Midbrain (tissue), 1 donor: ENCODE data around the gene RGS19.

ENCODE experiments used
- DNase-seq: peaks from one replicate; lab custom pipeline; 2025; lab: John Stamatoyannopoulos, UW

RGS19 gene

DNA sequence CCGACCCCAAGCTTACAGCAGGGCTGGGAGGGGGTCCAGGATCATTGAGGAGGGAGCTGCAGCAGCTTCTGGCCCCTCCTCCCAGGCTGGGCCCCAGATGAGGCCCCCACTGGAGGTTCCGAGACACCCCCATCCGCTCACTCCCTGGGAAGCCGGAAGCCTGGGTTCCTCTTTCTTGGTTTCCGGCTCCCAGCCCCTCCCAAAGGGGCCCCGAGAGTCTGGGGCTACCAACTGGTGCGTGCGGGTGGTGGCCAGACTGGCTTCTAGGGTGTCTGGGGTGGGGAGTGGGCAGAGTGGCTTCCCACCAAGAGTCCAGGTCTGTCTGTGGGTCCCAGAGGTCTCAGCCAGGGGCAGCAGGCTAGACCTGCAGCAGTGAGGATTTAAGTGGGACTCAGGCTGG is 2.2 kb downstream of the RGS19 start:
- DNase-seq, result no peak

DNA sequence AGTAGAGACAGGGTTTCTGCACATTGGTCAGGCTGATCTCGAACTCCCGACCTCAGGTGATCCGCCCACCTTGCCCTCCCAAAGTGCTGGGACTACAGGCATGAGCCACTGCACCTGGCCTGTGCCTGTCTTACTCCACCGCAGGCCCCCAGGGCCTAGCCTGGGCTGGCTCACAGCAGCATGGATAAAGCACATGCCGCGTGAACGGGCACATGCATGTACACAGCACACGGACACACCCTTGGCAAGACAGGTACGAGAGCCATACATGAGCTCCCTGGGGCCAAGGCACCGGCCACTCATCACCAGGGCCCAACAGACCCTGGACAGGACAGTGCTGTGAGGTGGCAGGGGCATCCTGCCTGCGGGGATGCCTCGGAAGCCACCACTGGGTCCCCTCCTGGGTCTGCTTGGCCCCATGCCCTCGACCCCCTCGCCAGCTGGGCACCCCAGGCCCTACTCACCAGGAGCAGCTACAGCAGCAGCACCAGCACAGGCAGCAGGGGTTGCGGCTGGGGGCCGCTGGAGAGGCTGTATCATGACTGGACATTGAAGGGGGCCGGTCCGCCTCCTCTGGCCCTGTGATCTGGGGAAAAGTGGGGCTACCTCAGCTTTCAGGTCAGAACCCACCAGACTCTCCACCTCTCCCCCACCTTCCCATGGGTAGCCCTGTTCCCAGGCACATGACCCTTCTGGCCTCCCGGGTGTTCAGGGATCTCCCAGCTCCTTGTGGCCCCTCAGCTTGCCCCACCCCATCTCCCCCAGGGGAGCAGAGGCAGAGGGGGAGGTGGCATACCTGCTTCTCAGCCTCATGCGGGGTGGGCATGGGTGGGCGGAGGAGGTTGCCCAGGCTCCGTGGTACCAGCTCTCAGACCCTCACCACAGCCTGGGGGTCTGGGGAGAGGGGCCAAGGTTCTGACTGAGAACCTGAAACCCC is 3.0 kb downstream of the RGS19 start:
- DNase-seq, result no peak

DNA sequence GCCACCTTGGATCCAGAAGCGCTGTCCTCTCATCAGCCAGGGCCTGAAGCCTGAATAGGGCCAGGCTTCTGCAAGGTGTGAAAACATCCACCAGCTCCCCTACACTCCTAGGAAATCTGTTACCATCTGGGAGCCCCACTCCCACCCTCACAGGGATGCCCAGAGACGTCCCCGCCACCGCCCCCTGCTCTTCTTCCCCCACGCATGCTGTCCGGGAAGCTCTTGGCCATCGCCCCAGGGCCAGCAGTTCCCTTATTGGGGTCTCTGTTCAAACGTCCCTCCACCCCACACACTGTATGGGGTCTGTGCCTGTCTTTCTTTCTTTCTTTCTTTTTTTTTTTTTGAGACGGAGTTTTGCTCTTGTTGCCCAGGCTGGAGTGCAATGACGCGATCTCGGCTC is 3.8 kb downstream of the RGS19 start:
- no peak for DNase-seq

DNA sequence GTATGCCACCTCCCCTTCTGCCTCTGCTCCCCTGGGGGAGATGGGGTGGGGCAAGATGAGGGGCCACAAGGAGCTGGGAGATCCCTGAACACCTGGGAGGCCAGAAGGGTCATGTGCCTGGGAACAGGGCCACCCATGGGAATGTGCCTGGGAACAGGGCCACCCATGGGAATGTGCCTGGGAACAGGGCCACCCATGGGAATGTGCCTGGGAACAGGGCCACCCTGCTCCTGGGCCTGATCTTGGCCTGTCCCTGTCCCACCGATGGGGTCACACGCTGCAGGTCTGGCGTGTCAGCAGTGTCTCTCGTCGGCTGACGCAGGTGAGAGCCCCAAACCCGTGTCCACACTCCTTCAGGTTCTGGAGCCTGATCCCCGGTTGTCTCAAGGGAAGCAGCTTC is 4.4 kb downstream of the RGS19 start:
- DNase-seq, result no peak

DNA sequence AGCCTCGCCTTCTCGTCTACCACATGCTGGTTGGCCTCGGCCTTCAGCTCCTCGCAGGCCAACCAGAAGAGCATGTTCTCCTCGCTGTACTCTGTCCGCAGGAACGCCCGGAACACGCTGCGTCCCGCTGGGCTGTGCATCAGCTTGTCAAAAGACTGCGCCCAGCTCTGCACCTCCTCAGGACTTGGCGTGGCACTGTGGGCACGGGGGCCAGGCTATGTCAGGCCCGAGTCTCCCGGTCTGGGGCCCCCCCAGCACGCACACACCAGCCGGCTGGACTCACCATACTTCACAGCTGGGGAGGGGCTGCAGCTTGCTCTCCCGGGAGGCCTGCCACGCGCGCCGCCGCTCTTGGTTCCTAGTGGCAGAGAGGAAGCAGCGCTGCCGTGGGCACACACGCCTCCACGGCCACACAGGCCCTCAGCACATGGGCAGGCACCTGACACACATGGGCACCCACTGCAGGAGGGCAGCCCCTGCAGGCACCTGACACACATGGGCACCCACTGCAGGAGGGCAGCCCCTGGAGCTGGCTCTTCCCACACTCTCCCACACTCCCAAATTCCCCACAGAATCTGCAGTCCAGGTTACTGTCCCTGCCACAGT is 5.0 kb downstream of the RGS19 start:
- no peak for DNase-seq

- DNase-seq, result no peak
Measured at GRCh38 chr20:64073476-64074183, 5.7 kb downstream of the RGS19 start.

GRCh38 chr20:64072498-64073063 is 6.7 kb downstream of the RGS19 start:
- no peak for DNase-seq

- DNase-seq, result no peak
Measured at GRCh38 chr20:64071341-64072332, 7.7 kb downstream of the RGS19 start.

- DNase-seq, result no peak
Measured at GRCh38 chr20:64070244-64070993, 8.9 kb downstream of the RGS19 start.

GRCh38 chr20:64069614-64070243 is 9.6 kb downstream of the RGS19 start:
- DNase-seq, result no peak

DNA sequence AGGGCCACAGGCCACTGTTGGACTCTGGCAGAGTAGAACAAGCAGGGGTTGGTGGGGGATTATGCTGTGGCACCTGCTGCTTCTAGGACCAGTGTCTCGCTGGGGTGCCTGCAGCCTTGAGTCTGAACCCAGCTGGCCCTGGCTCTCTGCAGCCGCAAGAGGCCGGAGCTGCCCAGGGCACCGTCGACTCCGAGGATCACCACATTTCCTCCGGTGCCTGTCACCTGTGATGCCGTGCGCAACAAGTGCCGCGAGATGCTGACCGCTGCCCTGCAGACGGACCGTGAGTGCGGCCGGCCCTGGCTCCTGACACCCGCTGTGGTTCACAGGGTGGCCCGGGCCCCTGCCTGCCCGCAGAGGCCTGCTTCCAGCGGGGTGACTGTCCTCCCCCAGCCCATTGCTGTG is 10.1 kb downstream of the RGS19 start:
- DNase-seq, result no peak

DNA sequence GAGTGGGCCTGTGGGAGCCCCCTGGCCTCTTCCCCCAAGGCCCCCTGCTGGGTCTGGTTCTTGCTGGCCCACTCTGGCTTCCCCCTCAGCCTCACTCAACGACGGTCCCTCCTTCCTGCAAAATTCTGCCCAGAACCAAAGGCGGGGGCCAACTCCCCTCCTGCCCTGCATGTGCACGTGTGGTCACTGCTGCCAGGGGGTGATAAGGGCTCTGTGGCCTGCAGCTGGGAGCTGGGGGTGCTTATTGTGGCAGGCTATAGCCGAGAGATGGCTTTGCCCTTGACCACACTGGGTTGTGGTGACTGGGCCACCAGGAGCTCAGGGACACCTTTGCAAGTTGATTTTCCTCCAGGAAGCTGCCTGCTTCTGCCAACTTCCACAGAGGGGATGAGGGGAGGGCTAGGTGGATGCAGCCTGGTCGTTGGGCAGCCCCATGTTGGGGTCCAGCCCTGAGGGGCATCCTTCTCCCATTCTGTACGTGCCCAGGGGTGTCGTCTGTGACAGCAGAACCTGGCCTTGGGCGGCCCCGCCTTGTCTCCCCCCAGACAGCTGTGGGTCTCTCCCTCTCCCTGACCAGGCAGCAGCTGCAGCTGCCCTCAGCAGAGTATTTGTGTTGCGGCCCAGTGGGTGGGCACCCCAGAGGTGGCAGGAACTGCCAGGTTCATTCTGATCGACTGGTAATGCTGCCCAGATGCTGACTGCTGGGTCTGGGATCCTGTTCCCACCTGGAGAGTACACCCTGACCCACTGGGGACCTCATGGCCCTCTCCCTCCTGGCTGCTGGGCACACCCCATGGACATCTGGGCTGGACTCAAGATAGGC is 10.7 kb downstream of the RGS19 start:
- no peak for DNase-seq

DNA sequence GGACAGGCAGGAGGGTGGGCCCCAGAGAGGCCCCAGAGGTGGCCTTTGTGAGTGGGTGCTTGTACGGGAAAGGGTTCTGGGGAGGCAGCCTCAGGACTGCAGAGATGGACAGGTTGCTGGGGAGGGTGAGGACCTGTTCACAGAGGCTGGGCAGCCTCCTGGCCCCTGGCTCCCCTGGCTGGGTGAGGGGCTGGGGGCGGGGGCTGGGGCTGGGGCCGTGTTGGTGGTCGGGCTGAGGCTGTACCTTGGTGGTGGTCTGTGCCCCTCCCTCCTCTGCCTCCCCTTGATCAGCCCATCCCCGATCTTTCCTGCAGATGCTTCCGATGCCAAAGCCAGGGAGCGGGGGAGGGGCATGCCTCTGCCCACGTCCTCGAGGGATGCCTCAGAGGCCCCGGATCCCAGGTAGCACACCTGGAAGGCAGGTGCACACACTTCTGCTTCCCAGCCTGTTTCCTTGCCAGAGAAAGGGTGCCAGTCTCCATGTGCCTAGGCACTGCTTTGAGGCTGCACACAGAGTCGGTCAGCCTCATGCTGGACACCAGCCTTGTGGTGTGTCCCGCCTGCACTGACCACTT is 11.5 kb downstream of the RGS19 start:
- no peak for DNase-seq

GRCh38 chr20:64067005-64067632 is 12.2 kb downstream of the RGS19 start:
- no peak for DNase-seq

- no peak for DNase-seq
Measured at GRCh38 chr20:64065974-64066343, 13.4 kb downstream of the RGS19 start.

- no peak for DNase-seq
Measured at GRCh38 chr20:64065062-64065973, 14.0 kb downstream of the RGS19 start.

DNA sequence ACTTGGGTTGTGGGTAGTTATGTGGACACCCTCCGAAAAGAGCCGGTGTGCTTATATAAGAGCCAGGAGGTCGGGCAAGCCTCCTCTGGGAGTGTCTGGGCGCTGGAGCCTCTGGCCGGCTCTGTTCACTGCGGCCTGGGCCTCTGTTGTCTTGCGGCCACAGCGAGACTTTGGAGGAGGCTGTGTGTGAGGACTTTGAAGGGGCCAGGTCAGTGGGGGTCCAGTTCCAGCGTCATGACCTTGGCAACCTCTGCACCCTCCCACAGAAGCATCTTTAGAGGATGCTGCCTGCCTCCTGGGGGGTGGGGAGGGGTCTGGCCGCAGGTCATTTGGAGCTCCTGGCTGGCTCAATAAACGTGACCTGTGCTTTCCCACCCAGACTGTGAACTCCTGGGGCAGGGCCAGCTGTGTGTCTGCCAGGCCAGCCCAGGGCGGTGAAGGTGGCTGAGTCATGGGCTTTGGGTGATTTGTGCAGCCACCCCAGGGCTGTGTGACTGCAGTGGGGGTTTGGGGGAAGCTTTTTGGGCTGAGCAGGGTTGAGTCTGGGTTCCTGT is 15.1 kb downstream of the RGS19 start:
- no peak for DNase-seq
